ENCODE measurements around the gene ADGRB2. TPM values are rescaled to one million over a fixed set of nuclear protein-coding genes. Genes with fewer than 3 reads are reported as not detected.

The ADGRB2 gene
- total RNA-seq, 2 donors from 2014 or later, result 14.4 to 19.1 TPM

GRCh38 chr1:31681415-31681814, 82.7 kb downstream of the ADGRB2 start:
- no peaks in the 10 kb centered on the region for H3K9me3 ChIP-seq
- H3K27ac ChIP-seq, result no peak overlapping the region
- no peaks in the 10 kb centered on the region for H3K4me1 ChIP-seq
- H3K27me3 ChIP-seq, result no peaks in the 10 kb centered on the region
- H3K4me3 ChIP-seq, result no peak overlapping the region
- DNase-seq (ENCODE audit: low spot score), result no peak
- peaks cover 7% of the 10 kb centered on the region for H3K36me3 ChIP-seq
- TF ChIP-seq CTCF (IDR thresholded peaks at IDR 0.05), result no peak

GRCh38 chr1:31679676-31680230, 84.4 kb downstream of the ADGRB2 start:
- H3K4me1 ChIP-seq, result peaks cover 0 to 12% of the 10 kb centered on the region in 2 donors
- H3K36me3 ChIP-seq, result peaks cover 7% of the 10 kb centered on the region
- H3K27me3 ChIP-seq, result no peaks in the 10 kb centered on the region
- DNase-seq (ENCODE audit: low spot score), result no peak
- H3K27ac ChIP-seq, result no peak overlapping the region
- H3K9me3 ChIP-seq, result no peaks in the 10 kb centered on the region
- H3K4me3 ChIP-seq, result no peak overlapping the region
- no peak for TF ChIP-seq CTCF (IDR thresholded peaks at IDR 0.05)

GRCh38 chr1:31679091-31679490, 85.0 kb downstream of the ADGRB2 start:
- H3K4me1 ChIP-seq, result peaks cover 0 to 19% of the 10 kb centered on the region in 2 donors
- H3K27ac ChIP-seq, result no peak overlapping the region
- TF ChIP-seq CTCF (IDR thresholded peaks at IDR 0.05), result no peak
- no peak overlapping the region for H3K4me3 ChIP-seq
- no peaks in the 10 kb centered on the region for H3K9me3 ChIP-seq
- no peak for DNase-seq (ENCODE audit: low spot score)
- no peaks in the 10 kb centered on the region for H3K27me3 ChIP-seq
- H3K36me3 ChIP-seq, result peaks cover 7% of the 10 kb centered on the region

GRCh38 chr1:31678681-31679080, 85.5 kb downstream of the ADGRB2 start:
- Histone ChIP-seq H3K9me3 (no peaks in the 10 kb centered on the region), H3K36me3 (peaks cover 7% of the 10 kb centered on the region), H3K4me1 (peaks cover 0 to 23% of the 10 kb centered on the region in 2 donors), H3K27ac (no peak overlapping the region), H3K27me3 (no peaks in the 10 kb centered on the region), H3K4me3 (no peak overlapping the region)
- no peak for DNase-seq (ENCODE audit: low spot score)
- no peak for TF ChIP-seq CTCF (IDR thresholded peaks at IDR 0.05)

GRCh38 chr1:31677949-31678348, 86.2 kb downstream of the ADGRB2 start:
- Histone ChIP-seq H3K4me1 (peaks cover 0 to 30% of the 10 kb centered on the region in 2 donors), H3K36me3 (peaks cover 7% of the 10 kb centered on the region), H3K27ac (no peak overlapping the region), H3K9me3 (no peaks in the 10 kb centered on the region), H3K27me3 (no peaks in the 10 kb centered on the region), H3K4me3 (no peak overlapping the region)
- DNase-seq (ENCODE audit: low spot score), result no peak
- no peak for TF ChIP-seq CTCF (IDR thresholded peaks at IDR 0.05)

- Histone ChIP-seq H3K9me3 (no peaks in the 10 kb centered on the region), H3K4me1 (peaks cover 0 to 36% of the 10 kb centered on the region in 2 donors), H3K27me3 (no peaks in the 10 kb centered on the region), H3K27ac (no peak overlapping the region), H3K4me3 (no peak overlapping the region), H3K36me3 (peaks cover 3% of the 10 kb centered on the region)
- TF ChIP-seq CTCF (IDR thresholded peaks at IDR 0.05), result no peak
- no peak for DNase-seq (ENCODE audit: low spot score)
Measured at GRCh38 chr1:31677401-31677800, 86.7 kb downstream of the ADGRB2 start.
